Astrocyte of the cerebellum (primary cell): ENCODE data around the gene CNMD.

Source experiments
- DNase-seq: peaks from one replicate; pipeline ENCODE4 v3.0.0-alpha.2; 2011; ENCODE audit warnings: low read depth
- H3K4me3 ChIP-seq: 2 replicates; pipeline ENCODE4 v1.5.1; 2011; ENCODE audit warnings: mild to moderate bottlenecking, low read depth, low read length, moderate library complexity
- in situ Hi-C: cut with HindIII; loops from 2 replicates; pipeline ENCODE4 v1.10.0; 2017; ENCODE audit warnings: low sequenced_read_pairs
- TF ChIP-seq, protein P1 (sequence below): IDR thresholded peaks from 2 replicates; pipeline ENCODE4 v1.5.1; 2012; ENCODE audit warnings: low read length, low read depth, moderate library complexity, mild to moderate bottlenecking; ENCODE audit errors: missing control alignments

CNMD gene

DNA sequence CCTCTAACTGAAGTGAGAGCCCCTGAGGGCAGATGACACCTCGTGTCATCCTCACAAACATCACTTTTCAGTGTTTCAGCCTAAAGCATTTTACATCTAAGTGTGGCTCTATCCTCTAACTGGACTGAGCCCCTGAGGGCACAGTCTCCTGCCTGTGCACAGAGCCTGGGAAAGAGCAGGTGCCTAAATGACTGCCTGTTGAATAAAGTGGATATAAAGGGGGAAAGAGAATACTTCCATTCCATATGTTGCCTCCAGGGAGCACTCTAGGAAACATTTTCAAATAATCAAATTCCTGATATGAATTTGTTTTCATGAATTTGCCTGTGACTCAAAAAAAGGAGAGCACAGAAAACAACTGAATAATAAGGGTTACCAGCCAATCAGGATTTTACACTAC lies 32.2 kb downstream of the CNMD start:
- TF ChIP-seq, protein P1, sequence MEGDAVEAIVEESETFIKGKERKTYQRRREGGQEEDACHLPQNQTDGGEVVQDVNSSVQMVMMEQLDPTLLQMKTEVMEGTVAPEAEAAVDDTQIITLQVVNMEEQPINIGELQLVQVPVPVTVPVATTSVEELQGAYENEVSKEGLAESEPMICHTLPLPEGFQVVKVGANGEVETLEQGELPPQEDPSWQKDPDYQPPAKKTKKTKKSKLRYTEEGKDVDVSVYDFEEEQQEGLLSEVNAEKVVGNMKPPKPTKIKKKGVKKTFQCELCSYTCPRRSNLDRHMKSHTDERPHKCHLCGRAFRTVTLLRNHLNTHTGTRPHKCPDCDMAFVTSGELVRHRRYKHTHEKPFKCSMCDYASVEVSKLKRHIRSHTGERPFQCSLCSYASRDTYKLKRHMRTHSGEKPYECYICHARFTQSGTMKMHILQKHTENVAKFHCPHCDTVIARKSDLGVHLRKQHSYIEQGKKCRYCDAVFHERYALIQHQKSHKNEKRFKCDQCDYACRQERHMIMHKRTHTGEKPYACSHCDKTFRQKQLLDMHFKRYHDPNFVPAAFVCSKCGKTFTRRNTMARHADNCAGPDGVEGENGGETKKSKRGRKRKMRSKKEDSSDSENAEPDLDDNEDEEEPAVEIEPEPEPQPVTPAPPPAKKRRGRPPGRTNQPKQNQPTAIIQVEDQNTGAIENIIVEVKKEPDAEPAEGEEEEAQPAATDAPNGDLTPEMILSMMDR: no peak
- in situ Hi-C loops: no loop called here
- H3K4me3 ChIP-seq: no peak overlapping the region
- no peak for DNase-seq

- TF ChIP-seq, protein P1: no peak
- no peak overlapping the region for H3K4me3 ChIP-seq
- in situ Hi-C loops: no loop called here
- DNase-seq: no peak
These were observed 33.5 kb downstream of the CNMD start for GRCh38 chr13:52706081-52706480.

- no peak for DNase-seq
- in situ Hi-C loops: no loop called here
These were observed 36.1 kb downstream of the CNMD start for GRCh38 chr13:52703482-52703881.

DNA sequence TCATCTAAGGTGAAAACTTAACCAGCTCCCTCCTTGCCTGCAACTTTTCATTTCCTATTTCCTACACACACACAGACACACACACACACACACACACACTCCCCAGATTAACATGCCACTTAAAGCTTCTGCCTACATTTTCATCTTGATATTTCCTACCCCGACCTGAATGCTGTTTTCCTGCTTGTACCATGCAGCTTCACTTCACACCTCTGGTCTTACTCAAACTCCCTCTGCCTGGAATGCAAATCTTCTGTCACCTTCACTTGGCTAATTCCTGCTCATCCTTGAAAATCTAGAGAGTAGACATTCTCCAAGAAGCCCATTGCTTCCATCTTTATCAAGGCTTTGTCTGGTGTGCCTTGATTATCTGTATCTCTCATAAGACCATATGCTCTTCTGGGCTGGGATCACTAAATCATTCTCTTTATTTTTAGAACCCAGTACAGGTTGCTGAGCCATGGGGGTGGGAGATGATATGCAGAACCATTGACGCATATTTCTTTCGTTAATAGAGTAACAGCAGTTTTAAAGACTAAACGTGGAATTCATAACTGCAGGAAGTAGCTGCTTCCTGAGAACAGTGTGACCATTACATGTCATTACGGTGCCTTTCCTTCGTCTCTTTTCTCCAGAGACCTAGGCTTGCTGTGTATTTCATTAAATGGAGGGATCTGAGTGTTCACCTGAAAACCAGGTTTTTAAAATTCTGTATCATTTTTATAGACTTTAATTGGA lies 37.7 kb downstream of the CNMD start:
- TF ChIP-seq, protein P1: no peak
- no peak for DNase-seq
- H3K4me3 ChIP-seq: no peak overlapping the region
- in situ Hi-C loops: no loop called here

More at GRCh38 chr13:52703482-52703881, 36.1 kb downstream of the CNMD start:
- no peak overlapping the region for H3K4me3 ChIP-seq
- TF ChIP-seq, protein P1: no peak

GRCh38 chr13:52696566-52696965 lies 43.1 kb downstream of the CNMD start:
- in situ Hi-C loops: no loop called here
- TF ChIP-seq, protein P1: no peak
- H3K4me3 ChIP-seq: no peak overlapping the region
- no peak for DNase-seq

- TF ChIP-seq, protein P1: no peak
- in situ Hi-C loops: no loop called here
- DNase-seq: peak; percentile 1
- no peak overlapping the region for H3K4me3 ChIP-seq
These were observed 43.8 kb downstream of the CNMD start for GRCh38 chr13:52695856-52696255.
